Activated B cell treated with CpG ODN at 0.5 μM for 24 hours (primary cell): ENCODE measurements around the gene WASHC2C. TPM values are rescaled to one million over a fixed set of nuclear protein-coding genes. Genes with fewer than 3 reads are reported as not detected.
"Not testable (repeated sequence)": the region's sequence is repeated elsewhere in the genome, so short reads cannot be mapped to it uniquely, and the experiment has no call there.

Experiments
- ATAC-seq: fragments of 200-7000 bp; cut with Tn5 transposase; one replicate; pipeline ENCODE4 v1.10.0; 2021; ENCODE audit warnings: low read depth, mild to moderate bottlenecking, moderate library complexity
- CTCF ChIA-PET: fragments of 350-600 bp; sonication (Branson Sonifier 250); formaldehyde crosslinking; loops from one replicate; lab custom pipeline; 2021; ENCODE audit warnings: antibody characterized with exemption; lab: Charles Lee
- POLR2A ChIA-PET: fragments of 350-600 bp; sonication (Branson Sonifier 250); formaldehyde crosslinking; loops from one replicate; lab custom pipeline; 2021; ENCODE audit warnings: antibody characterized with exemption; lab: Charles Lee
- DNase-seq: peaks from one replicate; pipeline ENCODE4 v3.0.0; 2022
- H3K27ac Mint-ChIP-seq: one replicate; pipeline ENCODE4 v1.8.0; 2020; ENCODE audit warnings: mixed read lengths
- H3K27me3 Mint-ChIP-seq: one replicate; pipeline ENCODE4 v1.8.0; 2021; ENCODE audit warnings: mixed read lengths
- H3K36me3 Mint-ChIP-seq: one replicate; pipeline ENCODE4 v1.8.0; 2021; ENCODE audit warnings: low read depth, mixed read lengths
- H3K4me1 Mint-ChIP-seq: one replicate; pipeline ENCODE4 v1.8.0; 2021; ENCODE audit warnings: mixed read lengths
- H3K4me3 Mint-ChIP-seq: one replicate; pipeline ENCODE4 v1.8.0; 2020; ENCODE audit warnings: mild to moderate bottlenecking, mixed read lengths
- H3K9me3 Mint-ChIP-seq: one replicate; pipeline ENCODE4 v1.8.0; 2020; ENCODE audit warnings: mixed read lengths
- CTCF ChIP-seq: fragments of 200-600 bp; IDR thresholded peaks from one replicate; pipeline ENCODE4 v1.8.0; 2022; ENCODE audit warnings: antibody characterized with exemption, mild to moderate bottlenecking
- intact Hi-C: fragments of 100-400 bp; cut with micrococcal nuclease; formaldehyde crosslinking; loops from one replicate; pipeline ENCODE4 v1.15.1; 2024
- total RNA-seq: library from RNA; stranded (reverse); gene quantifications from 2 replicates; pipeline ENCODE4 v1.2.3, GENCODE V29; 2022

WASHC2C gene
- total RNA-seq, 1 donor from 2014 or later = 74.1 TPM

GRCh38 chr10:45809837-45810236, 82.8 kb downstream of the WASHC2C start:
- POLR2A ChIA-PET = no interaction called here
- no peak for DNase-seq
- intact Hi-C loops = no loop called here
- CTCF ChIA-PET = no interaction called here
- H3K4me1 Mint-ChIP-seq = no peaks in the 10 kb centered on the region
- no peaks in the 10 kb centered on the region for H3K36me3 Mint-ChIP-seq
- no peak overlapping the region for H3K27ac Mint-ChIP-seq
- H3K9me3 Mint-ChIP-seq = no peaks in the 10 kb centered on the region
- TF ChIP-seq CTCF = no peak
- no peaks in the 10 kb centered on the region for H3K27me3 Mint-ChIP-seq
- no peak overlapping the region for H3K4me3 Mint-ChIP-seq
- no peak for ATAC-seq

- no peak overlapping the region for H3K27ac Mint-ChIP-seq
- no peaks in the 10 kb centered on the region for H3K4me1 Mint-ChIP-seq
- POLR2A ChIA-PET = no interaction called here
- DNase-seq = no peak
- intact Hi-C loops = no loop called here
- no peak for ATAC-seq
- TF ChIP-seq CTCF = no peak
- H3K9me3 Mint-ChIP-seq = no peaks in the 10 kb centered on the region
- H3K36me3 Mint-ChIP-seq = no peaks in the 10 kb centered on the region
- CTCF ChIA-PET = no interaction called here
- H3K4me3 Mint-ChIP-seq = no peak overlapping the region
- no peaks in the 10 kb centered on the region for H3K27me3 Mint-ChIP-seq
Observed at GRCh38 chr10:45811075-45811474, 84.0 kb downstream of the WASHC2C start.

- POLR2A ChIA-PET, H3K27me3 Mint-ChIP-seq, H3K27ac Mint-ChIP-seq, H3K4me3 Mint-ChIP-seq, CTCF ChIA-PET, intact Hi-C loops, H3K36me3 Mint-ChIP-seq, H3K4me1 Mint-ChIP-seq, ATAC-seq, DNase-seq, H3K9me3 Mint-ChIP-seq: not testable (repeated sequence)
Observed at GRCh38 chr10:45812959-45813358, 85.9 kb downstream of the WASHC2C start.

GRCh38 chr10:45814146-45814545, 87.1 kb downstream of the WASHC2C start:
- H3K9me3 Mint-ChIP-seq, CTCF ChIA-PET: not testable (repeated sequence)

DNA sequence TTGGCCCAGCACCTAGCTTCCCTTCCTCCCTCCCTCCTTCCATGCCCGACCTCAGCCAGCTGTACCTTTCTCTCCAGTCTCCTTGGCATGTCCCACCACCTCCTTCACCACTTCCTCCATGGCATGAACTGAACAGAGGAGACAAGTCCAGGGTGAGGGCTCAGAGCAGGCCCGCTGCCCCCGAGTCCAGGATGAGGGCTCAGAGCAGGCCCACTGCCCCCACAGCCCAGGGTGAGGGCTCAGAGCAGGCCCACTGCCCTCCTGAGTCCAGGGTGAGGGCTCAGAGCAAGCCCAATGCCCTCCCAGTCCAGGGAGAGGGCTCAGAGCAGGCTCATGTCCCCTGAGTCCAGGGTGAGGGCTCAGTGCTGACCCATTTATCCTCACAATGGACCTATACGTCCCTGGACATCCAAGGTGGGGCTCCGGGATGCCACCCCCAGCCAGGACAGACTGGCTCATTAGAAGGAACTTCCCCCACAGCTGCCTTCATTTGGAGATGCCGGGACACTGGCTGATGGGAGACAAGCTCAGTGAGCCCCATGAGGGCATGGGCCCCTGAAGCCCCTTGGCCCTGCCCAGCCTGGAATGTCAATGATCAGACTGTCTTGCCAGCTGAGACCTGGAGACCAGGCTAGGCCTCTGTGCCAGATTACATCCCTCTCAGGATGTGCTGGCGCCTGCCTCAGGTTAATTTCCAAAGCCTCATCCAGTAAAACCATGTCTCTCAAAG, 90.2 kb downstream of the WASHC2C start:
- no peaks in the 10 kb centered on the region for H3K27me3 Mint-ChIP-seq
- H3K4me3 Mint-ChIP-seq = no peak overlapping the region
- POLR2A ChIA-PET = no interaction called here
- TF ChIP-seq CTCF = no peak
- no peak for DNase-seq
- H3K27ac Mint-ChIP-seq = no peak overlapping the region
- CTCF ChIA-PET = no interaction called here
- no peaks in the 10 kb centered on the region for H3K9me3 Mint-ChIP-seq
- intact Hi-C loops = no loop called here
- no peak for ATAC-seq
- H3K36me3 Mint-ChIP-seq = no peaks in the 10 kb centered on the region
- H3K4me1 Mint-ChIP-seq = no peaks in the 10 kb centered on the region

More at GRCh38 chr10:45814146-45814545, 87.1 kb downstream of the WASHC2C start:
- H3K4me1 Mint-ChIP-seq, H3K27me3 Mint-ChIP-seq, ATAC-seq, H3K36me3 Mint-ChIP-seq, POLR2A ChIA-PET, H3K4me3 Mint-ChIP-seq, intact Hi-C loops, H3K27ac Mint-ChIP-seq, DNase-seq: not testable (repeated sequence)

GRCh38 chr10:45817912-45818311, 90.8 kb downstream of the WASHC2C start:
- Mint-ChIP-seq H3K27ac (no peak overlapping the region), H3K36me3 (no peaks in the 10 kb centered on the region), H3K4me3 (no peak overlapping the region), H3K9me3 (no peaks in the 10 kb centered on the region), H3K4me1 (no peaks in the 10 kb centered on the region), H3K27me3 (no peaks in the 10 kb centered on the region)
- no peak for TF ChIP-seq CTCF
- intact Hi-C loops = no loop called here
- CTCF ChIA-PET = no interaction called here
- ATAC-seq = no peak
- no peak for DNase-seq
- POLR2A ChIA-PET = no interaction called here
